Parathyroid adenoma (tissue), 2 donors: ENCODE data around the gene NTN1.

Experiments used
- H2AFZ ChIP-seq: fragments of 300-600 bp; sonication (generic); one replicate; pipeline ENCODE4 v1.7.0; 2017; ENCODE audit warnings: antibody characterized with exemption, mild to moderate bottlenecking
- H3K27ac ChIP-seq: fragments of 300-600 bp; sonication (generic); one replicate; pipeline ENCODE4 v1.7.0; 2017
- H3K27me3 ChIP-seq: fragments of 300-600 bp; sonication (generic); one replicate; pipeline ENCODE4 v1.7.0; 2017; ENCODE audit warnings: low read length; ENCODE audit not compliant: control insufficient read depth, insufficient read depth
- H3K36me3 ChIP-seq: fragments of 300-600 bp; sonication (generic); one replicate; pipeline ENCODE4 v1.7.0; 2017; ENCODE audit warnings: low read length; ENCODE audit not compliant: control insufficient read depth, insufficient read depth
- H3K4me1 ChIP-seq: fragments of 300-600 bp; sonication (generic); one replicate; pipeline ENCODE4 v1.7.0; 2017; ENCODE audit warnings: control low read depth
- H3K4me2 ChIP-seq: fragments of 300-600 bp; sonication (generic); one replicate; pipeline ENCODE4 v1.7.0; 2017; ENCODE audit warnings: low read length
- H3K4me3 ChIP-seq: fragments of 300-600 bp; sonication (generic); one replicate; pipeline ENCODE4 v1.7.0; 2017; ENCODE audit warnings: low read depth, low read length
- H3K79me2 ChIP-seq: fragments of 300-600 bp; sonication (generic); one replicate; pipeline ENCODE4 v1.7.0; 2017; ENCODE audit warnings: control low read depth
- H3K9ac ChIP-seq: fragments of 300-600 bp; sonication (generic); one replicate; pipeline ENCODE4 v1.7.0; 2017; ENCODE audit warnings: mild to moderate bottlenecking
- H3K9me3 ChIP-seq: fragments of 300-600 bp; sonication (generic); one replicate; pipeline ENCODE4 v1.7.0; 2017; ENCODE audit warnings: low read length; ENCODE audit not compliant: control insufficient read depth
- CTCF ChIP-seq: fragments of 300-600 bp; sonication (generic); IDR thresholded peaks from one replicate; pipeline ENCODE4 v1.7.0; 2017; ENCODE audit warnings: antibody characterized with exemption, mild to moderate bottlenecking
- donor health status: primary hyperparathyroidism.

Gene NTN1

GRCh38 chr17:9023392-9024218 is 2.3 kb downstream of the NTN1 start:
- no peaks in the 10 kb centered on the region for H3K36me3 ChIP-seq
- no peaks in the 10 kb centered on the region for H3K9me3 ChIP-seq
- no peak for TF ChIP-seq CTCF
- no peaks in the 10 kb centered on the region for H3K27me3 ChIP-seq
- H2AFZ ChIP-seq = peak overlapping the region; percentile 65
- no peak overlapping the region for H3K9ac ChIP-seq
- H3K4me2 ChIP-seq = peak overlapping the region; percentile 73
- H3K4me1 ChIP-seq = no peaks in the 10 kb centered on the region
- no peaks in the 10 kb centered on the region for H3K79me2 ChIP-seq
- no peak overlapping the region for H3K27ac ChIP-seq
- no peak overlapping the region for H3K4me3 ChIP-seq

DNA sequence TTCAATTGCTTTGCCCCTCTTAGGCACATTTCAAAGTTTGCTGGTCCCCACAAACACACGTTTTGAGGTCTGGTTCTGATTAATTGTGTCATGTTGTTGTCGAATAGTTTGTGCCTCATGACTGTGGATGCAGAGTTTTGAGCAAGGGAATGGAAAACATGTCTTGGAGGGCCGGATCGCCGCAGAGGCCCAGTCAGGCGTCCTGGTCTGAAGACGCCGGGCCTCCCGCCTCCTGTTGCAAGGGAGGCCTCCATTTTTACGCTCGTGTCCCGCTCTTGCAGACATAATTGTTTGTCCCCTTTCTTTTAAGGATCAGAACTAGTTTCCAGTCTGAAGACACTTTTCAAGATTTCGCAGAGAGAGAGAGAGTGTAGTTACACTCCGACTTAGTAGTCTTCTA is 3.2 kb downstream of the NTN1 start:
- Histone ChIP-seq H3K27me3 (no peaks in the 10 kb centered on the region), H3K36me3 (no peaks in the 10 kb centered on the region), H3K4me1 (no peaks in the 10 kb centered on the region), H2AFZ (no peak overlapping the region), H3K4me3 (no peak overlapping the region), H3K4me2 (no peak overlapping the region), H3K79me2 (no peaks in the 10 kb centered on the region), H3K9ac (no peak overlapping the region), H3K27ac (no peak overlapping the region), H3K9me3 (no peaks in the 10 kb centered on the region)
- no peak for TF ChIP-seq CTCF

- Histone ChIP-seq H3K36me3 (no peaks in the 10 kb centered on the region), H3K4me2 (no peak overlapping the region), H2AFZ (no peak overlapping the region), H3K4me1 (no peaks in the 10 kb centered on the region), H3K9me3 (no peaks in the 10 kb centered on the region), H3K4me3 (no peak overlapping the region), H3K27ac (no peak overlapping the region), H3K27me3 (no peaks in the 10 kb centered on the region), H3K9ac (no peak overlapping the region), H3K79me2 (no peaks in the 10 kb centered on the region)
- no peak for TF ChIP-seq CTCF
These were observed 5.4 kb downstream of the NTN1 start for GRCh38 chr17:9026741-9027140.

DNA sequence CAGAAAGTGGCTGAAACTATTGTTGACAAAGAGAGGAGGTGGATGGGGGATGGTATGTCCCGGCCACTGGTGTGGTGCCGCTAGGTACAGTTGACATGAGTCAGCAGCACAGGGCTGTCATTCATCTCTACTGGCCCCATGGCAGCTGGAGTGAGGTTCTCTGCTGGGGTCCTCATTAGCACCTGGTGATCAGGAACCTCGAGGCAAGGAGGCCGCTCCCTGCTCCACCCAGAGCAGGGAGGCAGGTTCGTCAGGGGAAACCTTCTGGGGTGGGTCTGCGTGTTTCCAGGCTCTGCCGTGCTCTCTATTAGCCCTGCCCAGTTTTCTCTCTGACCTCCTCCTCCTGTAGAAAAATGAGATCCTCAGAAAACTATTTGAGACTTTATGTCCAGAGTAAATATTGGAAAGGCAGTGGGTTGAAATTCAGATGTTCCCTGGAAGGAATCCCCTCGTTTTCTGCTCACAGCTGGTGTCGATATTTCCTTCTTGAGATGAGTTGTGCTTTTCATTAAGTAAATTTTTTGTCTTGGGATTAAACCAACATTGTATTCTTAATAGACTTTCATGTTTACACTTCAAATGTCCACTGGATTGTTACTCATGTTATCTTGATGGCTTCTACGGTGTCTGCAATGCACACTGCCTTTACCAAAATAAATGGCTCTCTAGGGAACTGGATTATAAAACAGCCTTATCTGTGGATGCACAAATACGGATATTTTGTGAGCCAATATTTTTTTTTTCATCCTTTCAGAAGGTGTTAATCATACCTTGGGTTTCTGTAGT is 7.1 kb downstream of the NTN1 start:
- Histone ChIP-seq H3K79me2 (no peaks in the 10 kb centered on the region), H3K4me1 (no peaks in the 10 kb centered on the region), H3K4me3 (no peak overlapping the region), H3K9me3 (no peaks in the 10 kb centered on the region), H3K27ac (no peak overlapping the region), H3K4me2 (no peak overlapping the region), H3K9ac (no peak overlapping the region), H3K27me3 (no peaks in the 10 kb centered on the region), H3K36me3 (no peaks in the 10 kb centered on the region), H2AFZ (no peak overlapping the region)
- no peak for TF ChIP-seq CTCF
